ENCODE results near the gene DUS2.
"Not testable (repeated sequence)": the region's sequence is repeated elsewhere in the genome, so short reads cannot be mapped to it uniquely, and the experiment has no call there.

Gene DUS2

DNA sequence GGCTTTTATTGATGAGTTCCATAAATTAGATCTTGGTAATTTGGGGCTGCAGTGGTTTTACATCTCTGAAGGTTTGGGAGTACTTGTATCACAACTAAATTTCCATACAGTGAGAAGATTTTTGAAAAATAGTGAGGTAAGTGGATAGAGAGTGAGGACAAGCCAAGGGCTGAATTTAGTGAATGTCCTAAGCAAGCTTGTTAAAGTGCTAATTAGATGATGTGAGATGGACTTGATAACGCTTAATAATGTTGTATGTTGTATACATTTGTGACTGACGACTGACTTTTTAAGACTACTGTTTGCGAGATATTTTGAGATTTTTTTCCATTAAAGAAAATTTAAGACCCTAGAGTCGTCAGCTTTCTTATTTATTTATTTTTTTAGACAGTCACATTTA is 66.0 kb downstream of the DUS2 start:
- no peak for DNase-seq (ENCODE audit: low read depth in 1 of 2, low spot score in 1 of 2)

- DNase-seq (ENCODE audit: low read depth in 1 of 2, low spot score in 1 of 2): no peak
Observed at GRCh38 chr16:68090130-68090529, 67.0 kb downstream of the DUS2 start.

- DNase-seq (ENCODE audit: low read depth in 1 of 2, low spot score in 1 of 2): no peak
Observed at GRCh38 chr16:68090533-68090932, 67.4 kb downstream of the DUS2 start.

GRCh38 chr16:68091380-68092261 is 68.5 kb downstream of the DUS2 start:
- no peak for DNase-seq (ENCODE audit: low read depth in 1 of 2, low spot score in 1 of 2)

DNA sequence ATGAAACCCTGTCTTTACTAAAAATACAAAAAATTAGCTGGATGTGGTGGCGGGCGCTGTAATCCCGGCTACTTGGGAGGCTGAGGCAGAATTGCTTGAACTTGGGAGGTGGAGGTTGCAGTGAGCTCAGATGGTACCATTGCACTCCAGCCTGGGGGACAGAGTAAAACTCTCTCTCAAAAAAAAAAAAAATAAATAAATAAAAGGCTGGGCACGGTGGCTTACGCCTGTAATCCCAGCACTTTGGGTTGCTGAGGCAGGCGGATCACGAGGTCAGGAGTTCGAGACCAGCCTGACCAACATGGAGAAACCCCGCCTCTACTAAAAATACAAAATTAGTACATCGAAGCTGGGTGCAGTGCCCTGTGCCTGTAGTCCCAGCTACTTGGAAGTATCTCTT is 69.2 kb downstream of the DUS2 start:
- not testable (repeated sequence) for DNase-seq (ENCODE audit: low read depth in 1 of 2, low spot score in 1 of 2)

DNA sequence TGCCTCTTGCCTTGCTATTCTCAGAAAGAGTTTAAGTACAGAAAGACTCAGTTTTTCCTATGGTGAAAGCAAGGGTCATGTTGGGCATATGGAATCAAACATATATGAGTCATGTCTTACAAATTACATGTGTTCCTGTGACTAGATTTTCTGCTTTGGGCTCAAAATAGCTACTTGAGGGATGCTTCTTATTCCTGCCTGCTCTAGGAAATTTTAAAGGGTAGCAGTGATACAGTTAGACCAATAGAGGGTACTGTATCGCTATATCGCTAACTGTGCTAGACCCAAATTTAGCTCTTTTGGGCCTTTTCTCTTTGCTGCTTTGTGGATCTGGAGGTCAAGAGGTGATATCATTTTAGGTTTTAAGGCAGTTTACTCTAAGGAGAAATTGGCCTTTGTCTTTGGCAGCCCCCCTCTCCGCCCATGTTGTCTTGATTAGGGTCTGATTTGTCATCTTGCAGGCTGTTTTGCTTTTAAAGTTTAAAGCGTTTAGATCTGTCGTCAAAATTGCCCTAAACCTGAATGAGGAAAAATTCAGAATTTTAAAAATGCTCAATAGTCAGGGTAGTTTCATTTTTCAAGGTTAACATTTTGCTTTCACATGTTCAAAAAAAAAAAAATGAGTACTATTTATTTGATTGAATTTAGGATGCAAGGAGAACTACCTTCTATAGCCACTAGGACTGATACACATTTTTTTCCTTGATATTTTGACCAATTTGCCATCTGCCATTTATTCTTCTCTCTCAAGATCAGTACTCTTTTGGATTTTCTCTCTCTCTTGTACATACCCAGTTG is 70.9 kb downstream of the DUS2 start:
- no peak for DNase-seq (ENCODE audit: low read depth in 1 of 2, low spot score in 1 of 2)

DNA sequence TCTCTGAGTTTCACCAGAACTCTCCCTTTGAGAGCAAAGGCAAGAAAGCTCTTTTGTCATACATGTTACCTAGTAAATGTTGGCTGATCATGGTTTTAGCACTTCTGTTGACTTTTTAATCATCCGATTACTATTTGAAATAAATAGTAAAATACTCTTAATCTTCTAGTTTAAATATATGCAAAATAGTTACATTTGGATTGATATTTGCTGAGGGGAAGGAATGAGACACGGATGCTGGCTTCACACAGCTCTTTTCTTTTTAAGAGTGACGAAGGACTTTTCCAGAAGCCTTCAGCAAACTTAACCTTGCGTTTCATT is 71.5 kb downstream of the DUS2 start:
- no peak for DNase-seq (ENCODE audit: low read depth in 1 of 2, low spot score in 1 of 2)

GRCh38 chr16:68096491-68096890 is 73.4 kb downstream of the DUS2 start:
- DNase-seq (ENCODE audit: low read depth in 1 of 2, low spot score in 1 of 2): no peak

GRCh38 chr16:68097088-68097487 is 74.0 kb downstream of the DUS2 start:
- no peak for DNase-seq (ENCODE audit: low read depth in 1 of 2, low spot score in 1 of 2)

DNA sequence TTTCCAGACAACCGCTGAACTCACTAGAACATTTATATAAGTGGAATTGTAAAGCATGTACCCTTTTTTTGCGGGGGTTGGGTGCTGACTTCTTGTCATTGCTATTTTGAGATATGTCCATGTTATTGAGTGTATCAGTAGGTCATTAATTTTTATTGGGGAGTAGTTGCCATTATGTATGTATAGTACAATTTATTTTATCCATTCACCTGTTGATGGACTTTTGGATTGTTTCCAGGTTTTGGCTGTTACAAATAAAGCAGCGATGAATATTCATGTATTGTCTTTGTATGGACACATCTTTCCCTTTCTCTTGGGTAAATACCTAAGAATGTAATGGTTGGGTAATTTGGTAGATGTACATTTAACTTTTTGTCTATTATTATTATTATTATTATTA is 74.8 kb downstream of the DUS2 start:
- no peak for DNase-seq (ENCODE audit: low read depth in 1 of 2, low spot score in 1 of 2)

- no peak for DNase-seq (ENCODE audit: low read depth in 1 of 2, low spot score in 1 of 2)
Observed at GRCh38 chr16:68100488-68100887, 77.4 kb downstream of the DUS2 start.

- DNase-seq (ENCODE audit: low read depth in 1 of 2, low spot score in 1 of 2): no peak
Observed at GRCh38 chr16:68105611-68106010, 82.5 kb downstream of the DUS2 start.

DNA sequence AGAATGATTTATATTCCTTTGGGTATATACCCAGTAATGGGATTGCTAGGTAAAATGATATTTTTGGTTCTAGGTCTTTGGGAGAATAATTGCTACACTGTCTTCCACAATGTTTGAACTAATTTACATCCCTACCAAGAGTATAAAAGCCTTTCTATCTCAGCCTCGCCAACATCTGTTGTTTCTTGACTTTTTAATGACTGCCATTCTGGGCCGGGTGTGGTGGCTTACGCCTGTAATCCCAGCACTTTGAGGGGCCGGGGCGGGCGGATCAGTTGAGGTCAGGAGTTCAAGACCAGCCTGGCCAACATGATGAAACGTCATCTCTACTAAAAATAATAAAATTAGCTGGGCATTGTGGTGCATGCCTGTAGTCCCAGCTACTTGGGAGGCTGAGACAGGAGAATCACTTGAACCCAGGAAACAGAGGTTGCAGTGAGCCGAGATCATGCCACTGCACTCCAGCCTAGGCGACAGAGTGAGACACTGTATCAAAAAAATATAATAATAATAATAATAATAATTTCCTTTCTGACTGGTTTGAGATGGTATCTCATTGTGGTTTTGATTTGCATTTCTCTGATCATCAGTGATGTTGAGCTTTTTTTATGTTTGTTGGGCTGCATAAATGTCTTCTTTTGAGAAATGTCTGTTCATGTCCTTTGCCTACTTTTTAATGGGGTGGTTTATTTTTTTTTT is 84.3 kb downstream of the DUS2 start:
- DNase-seq (ENCODE audit: low read depth in 1 of 2, low spot score in 1 of 2): not testable (repeated sequence)

- not testable (repeated sequence) for DNase-seq (ENCODE audit: low read depth in 1 of 2, low spot score in 1 of 2)
Observed at GRCh38 chr16:68109156-68109555, 86.1 kb downstream of the DUS2 start.

- DNase-seq (ENCODE audit: low read depth in 1 of 2, low spot score in 1 of 2): not testable (repeated sequence)
Observed at GRCh38 chr16:68110611-68111010, 87.5 kb downstream of the DUS2 start.

DNA sequence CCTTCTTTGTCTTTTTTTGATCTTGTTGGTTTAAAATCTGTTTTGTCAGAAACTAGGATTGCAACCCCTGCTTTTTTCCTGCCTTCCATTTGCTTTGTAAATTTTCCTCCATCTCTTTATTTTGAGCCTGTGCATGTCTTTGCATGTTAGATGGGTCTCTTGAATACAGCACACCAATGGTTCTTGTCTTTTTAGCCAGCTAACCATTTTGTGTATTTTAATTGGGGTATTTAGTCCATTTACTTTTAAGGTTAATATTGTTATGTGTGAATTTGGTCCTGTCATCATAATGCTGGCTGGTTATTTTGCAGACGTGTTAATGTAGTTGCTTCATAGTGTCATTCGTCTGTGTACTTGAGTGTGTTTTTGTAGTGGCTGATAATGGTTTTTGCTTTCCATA is 88.3 kb downstream of the DUS2 start:
- DNase-seq (ENCODE audit: low read depth in 1 of 2, low spot score in 1 of 2): no peak

GRCh38 chr16:68113059-68113761 is 90.1 kb downstream of the DUS2 start:
- no peak for DNase-seq (ENCODE audit: low read depth in 1 of 2, low spot score in 1 of 2)

GRCh38 chr16:68113765-68114240 is 90.7 kb downstream of the DUS2 start:
- no peak for DNase-seq (ENCODE audit: low read depth in 1 of 2, low spot score in 1 of 2)

DNA sequence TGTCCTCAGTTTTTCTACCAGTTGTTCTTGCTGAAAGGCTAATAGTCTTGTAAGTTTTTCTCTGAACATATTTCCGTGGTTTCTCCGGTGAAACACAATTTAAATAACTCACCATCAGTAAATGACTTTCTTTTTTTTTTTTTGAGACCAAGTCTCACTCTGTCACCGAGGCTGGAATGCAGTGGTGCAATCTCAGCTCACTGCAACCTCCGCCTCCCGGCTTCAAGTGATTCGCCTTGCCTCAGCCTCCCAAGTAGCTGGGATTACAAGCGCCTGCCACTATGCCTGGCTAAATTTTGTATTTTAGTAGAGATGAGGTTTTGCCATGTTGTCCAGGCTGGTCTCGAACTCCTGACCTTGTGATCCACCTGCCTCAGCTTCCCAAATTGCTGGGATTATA is 91.9 kb downstream of the DUS2 start:
- DNase-seq (ENCODE audit: low read depth in 1 of 2, low spot score in 1 of 2): not testable (repeated sequence)

- no peak for DNase-seq (ENCODE audit: low read depth in 1 of 2, low spot score in 1 of 2)
Observed at GRCh38 chr16:68115851-68116250, 92.8 kb downstream of the DUS2 start.

DNA sequence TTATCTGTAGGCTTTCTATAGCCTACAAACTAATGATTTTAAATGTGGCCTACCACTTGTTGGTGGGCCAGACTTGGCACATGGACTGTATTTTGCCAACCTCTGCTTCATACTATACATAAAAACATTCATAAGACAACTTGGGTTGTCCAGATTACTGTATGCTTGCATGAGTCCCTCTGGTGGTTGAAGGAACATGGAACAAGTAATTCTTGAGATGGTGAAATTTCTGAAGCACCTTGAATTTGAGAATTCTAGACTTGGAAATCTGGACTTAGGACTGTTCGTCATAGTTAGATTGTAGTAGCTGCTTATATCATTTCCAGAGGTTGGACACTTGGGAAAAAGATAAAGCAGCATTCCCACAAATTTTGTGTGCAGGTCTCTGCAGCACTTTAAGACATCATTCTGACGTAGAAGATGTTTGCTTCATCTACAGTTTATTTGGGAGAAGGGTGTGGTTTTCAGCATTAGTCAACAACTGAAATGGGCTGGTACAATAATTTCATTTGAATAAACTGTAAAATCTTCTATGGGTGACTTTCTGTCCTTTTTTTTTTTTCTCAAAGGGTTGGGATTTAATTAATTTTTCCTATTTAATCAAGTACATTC is 93.3 kb downstream of the DUS2 start:
- no peak for DNase-seq (ENCODE audit: low read depth in 1 of 2, low spot score in 1 of 2)
